ENCODE results near the gene OSM.
A peak's percentile ranks its signal among the peaks of the same experiment; 100 is the strongest.

Gene OSM

GRCh38 chr22:30261134-30261533 lies 5.5 kb downstream of the OSM start:
- DNase-seq: no peak

- DNase-seq: no peak
Measured at GRCh38 chr22:30260682-30261081, 6.0 kb downstream of the OSM start.

GRCh38 chr22:30260276-30260675 lies 6.4 kb downstream of the OSM start:
- no peak for DNase-seq

- no peak for DNase-seq
Measured at GRCh38 chr22:30254314-30254713, 12.3 kb downstream of the OSM start.

- no peak for DNase-seq
Measured at GRCh38 chr22:30253205-30253852, 13.3 kb downstream of the OSM start.

- DNase-seq: no peak
Measured at GRCh38 chr22:30252411-30253204, 14.0 kb downstream of the OSM start.

GRCh38 chr22:30251711-30252110 lies 14.9 kb downstream of the OSM start:
- DNase-seq: no peak

- peak; percentile 48 for DNase-seq
Measured at GRCh38 chr22:30250661-30251267, 15.9 kb downstream of the OSM start.

- no peak for DNase-seq
Measured at GRCh38 chr22:30250039-30250565, 16.5 kb downstream of the OSM start.

GRCh38 chr22:30249049-30250038 lies 17.3 kb downstream of the OSM start:
- DNase-seq: no peak

- DNase-seq: no peak
Measured at GRCh38 chr22:30248484-30248883, 18.2 kb downstream of the OSM start.

GRCh38 chr22:30247974-30248373 lies 18.7 kb downstream of the OSM start:
- no peak for DNase-seq

GRCh38 chr22:30247561-30247960 lies 19.1 kb downstream of the OSM start:
- no peak for DNase-seq

GRCh38 chr22:30246814-30247376 lies 19.8 kb downstream of the OSM start:
- no peak for DNase-seq

- peak; percentile 61 for DNase-seq
Measured at GRCh38 chr22:30245985-30246813, 20.5 kb downstream of the OSM start, which contains the start of gene LIF. Gene LIF, minus strand, starts transcription at chr22:30246759. Its CDS starts 64 bp downstream, at chr22:30246695.

- DNase-seq: no peak
Measured at GRCh38 chr22:30245181-30245984, 21.3 kb downstream of the OSM start.

GRCh38 chr22:30244641-30245040 lies 22.0 kb downstream of the OSM start:
- DNase-seq: no peak

GRCh38 chr22:30244066-30244465 lies 22.6 kb downstream of the OSM start:
- no peak for DNase-seq

- no peak for DNase-seq
Measured at GRCh38 chr22:30243661-30244060, 23.0 kb downstream of the OSM start.
